Ovary (tissue), 9 donors: ENCODE measurements around the gene RBFA. TPM values are rescaled to one million over a fixed set of nuclear protein-coding genes. Genes with fewer than 3 reads are reported as not detected.
A peak's percentile ranks its signal among the peaks of the same experiment; 100 is the strongest.

ENCODE experiments used
- DNase-seq, 5 donors: peaks; one replicate each; pipeline ENCODE4 v3.0.0-alpha.2; 2019 to 2020
- H3K27ac ChIP-seq, 2 donors: fragments of 200-600 bp; one replicate each; pipeline versions ENCODE4 v1.5.1 to v1.8.0; 2019 to 2022
- H3K27me3 ChIP-seq: fragments of 200-600 bp; one replicate; pipeline ENCODE4 v1.8.0; 2022
- H3K36me3 ChIP-seq: fragments of 200-600 bp; sonication (generic); one replicate; pipeline ENCODE4 v1.5.1; 2019
- H3K4me1 ChIP-seq: one replicate; pipeline ENCODE4 v1.8.1; 2013; ENCODE audit warnings: mild to moderate bottlenecking, moderate library complexity; ENCODE audit not compliant: insufficient read depth
- H3K4me3 ChIP-seq: fragments of 200-600 bp; sonication (generic); one replicate; pipeline ENCODE4 v1.5.1; 2017
- H3K9me3 ChIP-seq, 2 donors: fragments of 200-600 bp in 1 of 2; sonication (generic) in 1 of 2; one replicate each; pipeline versions ENCODE4 v1.5.1 to v1.8.1; 2013 to 2019; ENCODE audit warnings: mild to moderate bottlenecking in 1 of 2, moderate library complexity in 1 of 2
- EP300 ChIP-seq: sonication (generic); formaldehyde crosslinking; IDR thresholded peaks from one replicate; pipeline ENCODE4 v1.6.1; 2017; ENCODE audit warnings: antibody characterized with exemption
- POLR2A ChIP-seq: fragments of 450-650 bp; IDR thresholded peaks from one replicate; pipeline ENCODE4 v1.6.1; 2017; ENCODE audit warnings: antibody characterized with exemption, mild to moderate bottlenecking, moderate library complexity
- WGBS, 3 donors: extraction: QIAGEN DNeasy Blood & Tissue Kit in 1 of 3; methylation state at CpG; one replicate each; pipeline versions ENCODE4 v1.1.5 to v1.1.7; 2013 to 2017; 5-methylcytosine and 5-hydroxymethylcytosine counted together
- intact Hi-C, 4 donors: fragments of 100-400 bp; cut with DNase I; formaldehyde crosslinking; loops; one replicate each; pipeline versions ENCODE4 v1.11.0 to v1.15.1; 2022 to 2023
- polyA plus RNA-seq, 2 donors: library from polyadenylated mRNA; stranded (reverse); fragments of 200-250 nt in 1 of 2; fragments of 350-450 nt in 1 of 2; fragmentation: Illumina TruSeq in 1 of 2; extraction: RNeasy Lipid Tissue Mini Kit (QIAGEN cat#74804) in 1 of 2; gene quantifications; one replicate each; pipeline ENCODE4 v1.2.3, GENCODE V29; 2013 to 2014
- total RNA-seq, 7 donors: library from RNA; depleted of rRNA in 2 of 7; stranded (reverse); fragments of >200 nt in 2 of 7; fragmentation: NEBNext Ultra II Directional in 3 of 7; extraction: Animal tissue kit (Norgen Biotek cat#: 25700) in 3 of 7; gene quantifications; one replicate each; pipeline versions ENCODE4 v1.1.0 to v1.2.4, GENCODE V29; 2016 to 2023
- TF ChIP-seq, protein P1 (sequence below), 3 donors: fragments of 450-650 bp in 2 of 3; fragments of 200-600 bp in 1 of 3; IDR thresholded peaks; one replicate each; pipeline versions ENCODE4 v1.5.1 to v1.8.0; 2016 to 2022; ENCODE audit warnings: antibody characterized with exemption in 3 of 3, mild to moderate bottlenecking in 1 of 3
- donor health status: DM: no; HTN: no; CAD: no; lungs with moderate emphysema.
- donor health status: DM: no; HTN: no; CAD: no.
- donor health status: Bipolar disorder and iron deficiency.
- donor health status: DM: yes; HTN: yes; CAD: no.
- donor health status: DM: no; HTN: no; CAD: no.
- donor health status: DM: yes; HTN: yes; CAD: no.

Gene RBFA
- total and polyA plus RNA-seq, 9 donors, result 13.7 to 31.9 (median 17.0) TPM

DNA sequence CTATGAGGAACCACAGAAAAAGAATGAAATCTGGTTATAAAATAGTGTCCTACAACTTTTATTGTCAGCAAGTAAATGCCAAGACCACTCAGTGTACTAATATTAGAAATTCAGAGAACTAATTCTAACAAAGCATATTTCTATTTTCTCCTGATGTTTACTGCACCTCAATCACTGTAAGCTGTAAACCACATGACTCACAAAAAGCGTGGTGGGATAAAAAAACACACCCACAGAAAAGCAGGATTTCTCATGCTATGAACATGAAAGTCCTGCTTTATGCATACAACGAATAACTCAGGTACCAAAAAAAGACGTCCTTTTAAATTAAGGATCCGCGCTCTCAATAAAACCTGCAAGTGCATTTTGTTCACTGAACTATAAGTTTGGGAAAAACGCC is 46.7 kb upstream of the RBFA start:
- H3K4me1 ChIP-seq, result peaks cover 3% of the 10 kb centered on the region

DNA sequence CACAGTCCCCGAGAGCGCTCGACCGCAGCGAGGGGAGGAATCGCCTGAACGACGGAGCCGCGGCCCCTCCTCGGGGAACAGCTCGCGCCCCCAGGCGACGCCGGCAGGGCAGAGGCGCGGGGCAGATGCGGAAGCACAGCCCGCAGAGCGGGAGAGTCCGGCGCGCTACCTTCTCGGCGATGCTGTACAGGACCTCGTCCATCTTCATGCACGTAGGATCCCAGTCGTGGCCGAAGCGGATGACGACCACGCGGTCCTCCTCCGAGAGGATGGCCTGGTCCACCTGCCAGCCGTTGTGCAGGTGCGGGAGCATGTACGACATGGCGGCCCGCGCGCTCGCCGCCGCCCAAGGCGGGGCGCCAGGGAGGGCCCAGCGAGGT is 46.2 kb upstream of the RBFA start:
- Histone ChIP-seq H3K9me3 (no peaks in the 10 kb centered on the region), H3K27me3 (no peaks in the 10 kb centered on the region), H3K4me1 (peaks cover 3% of the 10 kb centered on the region), H3K36me3 (no peaks in the 10 kb centered on the region), H3K4me3 (peak overlapping the region; percentile 59), H3K27ac (peak overlapping the region; percentile 91 to 97)
- WGBS, 3 donors, result 0 to 1% (median 0%) methylated on average over 43 to 48 of the region's 48 CpGs
- TF ChIP-seq, protein P1, sequence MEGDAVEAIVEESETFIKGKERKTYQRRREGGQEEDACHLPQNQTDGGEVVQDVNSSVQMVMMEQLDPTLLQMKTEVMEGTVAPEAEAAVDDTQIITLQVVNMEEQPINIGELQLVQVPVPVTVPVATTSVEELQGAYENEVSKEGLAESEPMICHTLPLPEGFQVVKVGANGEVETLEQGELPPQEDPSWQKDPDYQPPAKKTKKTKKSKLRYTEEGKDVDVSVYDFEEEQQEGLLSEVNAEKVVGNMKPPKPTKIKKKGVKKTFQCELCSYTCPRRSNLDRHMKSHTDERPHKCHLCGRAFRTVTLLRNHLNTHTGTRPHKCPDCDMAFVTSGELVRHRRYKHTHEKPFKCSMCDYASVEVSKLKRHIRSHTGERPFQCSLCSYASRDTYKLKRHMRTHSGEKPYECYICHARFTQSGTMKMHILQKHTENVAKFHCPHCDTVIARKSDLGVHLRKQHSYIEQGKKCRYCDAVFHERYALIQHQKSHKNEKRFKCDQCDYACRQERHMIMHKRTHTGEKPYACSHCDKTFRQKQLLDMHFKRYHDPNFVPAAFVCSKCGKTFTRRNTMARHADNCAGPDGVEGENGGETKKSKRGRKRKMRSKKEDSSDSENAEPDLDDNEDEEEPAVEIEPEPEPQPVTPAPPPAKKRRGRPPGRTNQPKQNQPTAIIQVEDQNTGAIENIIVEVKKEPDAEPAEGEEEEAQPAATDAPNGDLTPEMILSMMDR (IDR thresholded peaks at IDR 0.05), result no peak
- TF ChIP-seq POLR2A (no peak), EP300 (no peak)
- intact Hi-C loops, result loop anchor here in 1 of 4 donors (10.0 kb wide), 1 partner anchor 47 kb away; the partner anchor contains the start of gene RBFA
- DNase-seq, result peak in 1 of 5 donors; percentile 46

More for the DNA sequence above, 46.7 kb upstream of the RBFA start:
- DNase-seq, result no peak
- peak overlapping the region; percentile 59 for H3K4me3 ChIP-seq
- H3K27ac ChIP-seq, result peak overlapping the region in 1 of 2 donors; percentile 97
- TF ChIP-seq, protein P1 (IDR thresholded peaks at IDR 0.05), result no peak
- no peak for TF ChIP-seq EP300
- TF ChIP-seq POLR2A, result no peak
- no peaks in the 10 kb centered on the region for H3K36me3 ChIP-seq
- intact Hi-C loops, result loop anchor here in 1 of 4 donors (10.0 kb wide), 1 partner anchor 47 kb away; the partner anchor contains the start of gene RBFA
- H3K9me3 ChIP-seq, result no peaks in the 10 kb centered on the region
- 0 to 1% (median 0%) methylated on average over 6 of the region's 6 CpGs for WGBS, 3 donors
- H3K27me3 ChIP-seq, result no peaks in the 10 kb centered on the region

DNA sequence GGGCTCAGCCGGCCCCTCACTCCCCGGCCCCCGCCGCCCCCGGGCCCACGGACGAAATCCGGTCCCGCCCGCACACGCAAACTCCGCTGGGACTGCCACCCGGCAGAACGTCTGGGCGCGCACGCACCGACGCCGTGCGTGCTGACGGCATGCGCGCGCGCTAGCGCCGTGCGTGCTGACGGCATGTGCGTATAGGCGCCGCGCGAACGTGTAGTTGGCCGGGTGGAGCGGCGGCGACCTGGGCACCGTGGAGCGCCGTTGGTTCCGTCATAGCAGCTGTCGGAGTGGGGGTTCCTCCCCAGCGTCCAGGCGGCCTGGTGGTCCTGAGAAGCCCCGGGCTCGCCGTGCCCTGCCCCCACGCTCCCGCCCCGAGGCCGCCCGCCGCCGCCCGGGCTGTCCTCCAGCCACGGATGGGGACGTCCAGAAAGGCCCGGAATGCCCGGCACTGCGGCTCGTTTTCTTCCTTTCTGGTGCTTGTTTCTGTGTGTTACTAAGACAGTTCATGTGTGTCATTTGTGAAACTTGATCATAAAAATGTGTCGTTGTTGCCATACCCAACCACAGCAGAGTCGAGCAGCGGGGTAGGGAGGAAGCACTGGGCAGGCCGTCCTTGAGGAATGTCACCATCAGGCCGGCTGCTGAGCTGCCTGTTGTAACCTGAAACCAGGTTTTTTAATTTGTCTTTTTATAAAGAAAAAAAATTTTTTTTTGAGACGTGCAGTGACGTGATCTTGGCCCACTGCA is 45.6 kb upstream of the RBFA start, which contains the start of gene TXNL4A:
Gene TXNL4A (minus strand): TSS at position 113 of the 744 bp plus-strand sequence. CDS start 171 bp downstream, outside the sequence.
- H3K27me3 ChIP-seq, result no peaks in the 10 kb centered on the region
- intact Hi-C loops, result loop anchor here in 1 of 4 donors (10.0 kb wide), 1 partner anchor 46 kb away; the partner anchor contains the start of gene RBFA
- peak within 1 kb of the TSS; percentile 59 for H3K4me3 ChIP-seq
- H3K4me1 ChIP-seq, result peaks cover 3% of the 10 kb centered on the region
- H3K27ac ChIP-seq, result peak within 1 kb of the TSS; percentile 91 to 97
- WGBS, 3 donors, result 0 to 1% (median 1%) methylated on average over 30 to 71 of the region's 71 CpGs
- H3K9me3 ChIP-seq, result no peaks in the 10 kb centered on the region
- peak; percentile 74 to 91 (median 78) for DNase-seq
- no peak for TF ChIP-seq EP300
- TF ChIP-seq, protein P1 (IDR thresholded peaks at IDR 0.05), result no peak
- TF ChIP-seq POLR2A, result peak; percentile 77
- no peaks in the 10 kb centered on the region for H3K36me3 ChIP-seq

DNA sequence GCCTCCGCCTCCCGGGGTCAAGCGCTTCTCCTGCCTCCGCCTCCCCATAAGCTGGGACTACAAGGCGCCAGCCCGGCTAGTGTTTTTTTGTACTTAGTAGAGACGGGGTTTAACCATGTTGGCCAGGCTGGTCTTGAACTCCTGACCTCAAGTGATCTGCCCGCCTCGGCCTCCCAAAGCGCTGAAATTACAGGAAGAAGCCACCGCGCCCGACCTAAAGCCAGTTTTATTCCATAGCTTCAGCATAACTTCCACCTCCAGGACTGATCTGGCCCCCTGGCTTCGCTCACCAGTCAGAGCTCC is 45.1 kb upstream of the RBFA start:
- no peaks in the 10 kb centered on the region for H3K27me3 ChIP-seq
- intact Hi-C loops, result loop anchor here in 1 of 4 donors (10.0 kb wide), 1 partner anchor 46 kb away; the partner anchor contains the start of gene RBFA
- no peaks in the 10 kb centered on the region for H3K9me3 ChIP-seq
- TF ChIP-seq EP300 (no peak), POLR2A (no peak)
- TF ChIP-seq, protein P1 (IDR thresholded peaks at IDR 0.05), result no peak
- no peaks in the 10 kb centered on the region for H3K36me3 ChIP-seq
- 44 to 60% (median 48%) methylated on average over 14 of the region's 14 CpGs for WGBS, 3 donors
- H3K4me1 ChIP-seq, result peaks cover 3% of the 10 kb centered on the region
- peak overlapping the region; percentile 59 for H3K4me3 ChIP-seq
- peak in 1 of 5 donors; percentile 41 for DNase-seq
- H3K27ac ChIP-seq, result peak overlapping the region in 1 of 2 donors; percentile 97
